Panc1 (cell line): Measurements from ENCODE around the gene TAOK3.

Experiments used
- POLR2AphosphoS5 ChIP-seq: IDR thresholded peaks from 2 replicates; pipeline ENCODE4 v1.6.1; 2012; ENCODE audit warnings: mild to moderate bottlenecking, low read depth, low read length, moderate library complexity
- REST ChIP-seq, 2 experiments: IDR thresholded peaks; 2 replicates each; pipeline ENCODE4 v1.6.1; 2011 to 2012; ENCODE audit warnings: low read depth in 2 of 2, control low read depth in 1 of 2, low read length in 1 of 2, mild to moderate bottlenecking in 1 of 2, moderate library complexity in 1 of 2; ENCODE audit not compliant: insufficient read depth in 1 of 2
- SIN3A ChIP-seq: IDR thresholded peaks from 2 replicates; pipeline ENCODE4 v1.6.1; 2012; ENCODE audit warnings: low read depth, mild to moderate bottlenecking, low read length, moderate library complexity, borderline replicate concordance; ENCODE audit not compliant: insufficient read depth
- TCF7L2 ChIP-seq: IDR thresholded peaks from 2 replicates; pipeline ENCODE4 v1.6.1; 2011; ENCODE audit warnings: mild to moderate bottlenecking, low read depth, low read length, inconsistent platforms
- TF ChIP-seq, protein P1 (sequence below): fragments of 450-650 bp; IDR thresholded peaks from 2 replicates; pipeline ENCODE4 v1.5.1; 2017; ENCODE audit warnings: mild to moderate bottlenecking

GRCh38 chr12:118357257-118358007, 15.3 kb downstream of the TAOK3 start:
- TF ChIP-seq, protein P1, sequence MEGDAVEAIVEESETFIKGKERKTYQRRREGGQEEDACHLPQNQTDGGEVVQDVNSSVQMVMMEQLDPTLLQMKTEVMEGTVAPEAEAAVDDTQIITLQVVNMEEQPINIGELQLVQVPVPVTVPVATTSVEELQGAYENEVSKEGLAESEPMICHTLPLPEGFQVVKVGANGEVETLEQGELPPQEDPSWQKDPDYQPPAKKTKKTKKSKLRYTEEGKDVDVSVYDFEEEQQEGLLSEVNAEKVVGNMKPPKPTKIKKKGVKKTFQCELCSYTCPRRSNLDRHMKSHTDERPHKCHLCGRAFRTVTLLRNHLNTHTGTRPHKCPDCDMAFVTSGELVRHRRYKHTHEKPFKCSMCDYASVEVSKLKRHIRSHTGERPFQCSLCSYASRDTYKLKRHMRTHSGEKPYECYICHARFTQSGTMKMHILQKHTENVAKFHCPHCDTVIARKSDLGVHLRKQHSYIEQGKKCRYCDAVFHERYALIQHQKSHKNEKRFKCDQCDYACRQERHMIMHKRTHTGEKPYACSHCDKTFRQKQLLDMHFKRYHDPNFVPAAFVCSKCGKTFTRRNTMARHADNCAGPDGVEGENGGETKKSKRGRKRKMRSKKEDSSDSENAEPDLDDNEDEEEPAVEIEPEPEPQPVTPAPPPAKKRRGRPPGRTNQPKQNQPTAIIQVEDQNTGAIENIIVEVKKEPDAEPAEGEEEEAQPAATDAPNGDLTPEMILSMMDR: no peak
- TF ChIP-seq POLR2AphosphoS5 (no peak), REST (IDR thresholded peaks at IDR 0.05; ENCODE audit: insufficient read depth in 1 of 2, low read depth in 2 of 2, low read length in 1 of 2) (no peak), SIN3A (no peak), TCF7L2 (no peak)
